B cell (primary cell): ENCODE results near the gene MUC5AC. TPM values are rescaled to one million over a fixed set of nuclear protein-coding genes. Genes with fewer than 3 reads are reported as not detected.

ENCODE experiments used
- ATAC-seq: fragments of 200-7000 bp; cut with Tn5 transposase; one replicate; pipeline ENCODE4 v1.10.0; 2021; ENCODE audit warnings: low read depth, mild to moderate bottlenecking, moderate number of reproducible peaks, moderate library complexity
- CTCF ChIA-PET: fragments of 350-600 bp; sonication (Branson Sonifier 250); formaldehyde crosslinking; loops from one replicate; lab custom pipeline; 2021; ENCODE audit warnings: antibody characterized with exemption, inconsistent platforms; lab: Charles Lee
- POLR2A ChIA-PET: fragments of 350-600 bp; sonication (Branson Sonifier 250); formaldehyde crosslinking; loops from one replicate; lab custom pipeline; 2021; ENCODE audit warnings: antibody characterized with exemption; lab: Charles Lee
- DNase-seq: peaks from one replicate; pipeline ENCODE4 v3.0.0; 2013
- H2AFZ ChIP-seq: 2 replicates; pipeline ENCODE4 v1.6.1; 2012; ENCODE audit warnings: mild to moderate bottlenecking, low read depth, low read length; ENCODE audit not compliant: insufficient read depth, poor library complexity, severe bottlenecking
- H3K27ac ChIP-seq, 2 donors: 1 replicate in 1 of 2; 2 replicates in 1 of 2; pipeline ENCODE4 v1.5.1; 2012 to 2013; ENCODE audit warnings: low read length in 2 of 2, mild to moderate bottlenecking in 2 of 2, moderate library complexity in 1 of 2
- H3K27me3 ChIP-seq, 4 experiments: fragments of 200-600 bp in 1 of 4; sonication (generic) in 1 of 4; replicated peaks in 1 of 4; 1 replicate in 2 of 4; 2 replicates in 2 of 4; pipeline versions ENCODE4 v1.6.1 to v1.7.0; 2013 to 2016; ENCODE audit warnings: low read length in 3 of 4, mild to moderate bottlenecking in 2 of 4, mixed read lengths in 1 of 4, moderate library complexity in 1 of 4; ENCODE audit not compliant: insufficient read depth in 4 of 4, control insufficient read depth in 3 of 4; ENCODE audit errors: control extremely low read depth in 1 of 4
- H3K36me3 ChIP-seq, 2 experiments: replicated peaks in 1 of 2; 1 replicate in 1 of 2; 2 replicates in 1 of 2; pipeline versions ENCODE4 v1.6.1 to v1.7.1; 2013; ENCODE audit warnings: low read length in 1 of 2; ENCODE audit not compliant: insufficient read depth in 2 of 2, control insufficient read depth in 1 of 2; ENCODE audit errors: control extremely low read depth in 1 of 2, extremely low read depth in 1 of 2
- H3K4me1 ChIP-seq, 2 donors: fragments of 200-600 bp in 1 of 2; sonication (generic) in 1 of 2; 1 replicate in 1 of 2; 2 replicates in 1 of 2; pipeline versions ENCODE4 v1.5.1 to v1.6.1; 2013 to 2017; ENCODE audit warnings: low read length in 2 of 2; ENCODE audit not compliant: control insufficient read depth in 2 of 2, insufficient read depth in 2 of 2
- H3K4me2 ChIP-seq: replicated peaks from 2 replicates; pipeline ENCODE3; 2012; ENCODE audit warnings: mild to moderate bottlenecking, low read depth, low read length; ENCODE audit not compliant: poor library complexity, severe bottlenecking
- H3K4me3 ChIP-seq, 5 experiments: fragments of 200-600 bp in 1 of 5; sonication (generic) in 1 of 5; 1 replicate in 3 of 5; 2 replicates in 2 of 5; pipeline versions ENCODE4 v1.5.1 to v1.7.0; 2011 to 2016; ENCODE audit warnings: low read length in 4 of 5, mild to moderate bottlenecking in 4 of 5, low read depth in 2 of 5, control low read depth in 1 of 5, moderate library complexity in 1 of 5; ENCODE audit not compliant: insufficient read depth in 1 of 5; ENCODE audit errors: control extremely low read depth in 1 of 5, extremely low read depth in 1 of 5
- H3K79me2 ChIP-seq: fragments of 200-600 bp; sonication (generic); one replicate; pipeline ENCODE4 v1.6.0; 2016; ENCODE audit warnings: low read length; ENCODE audit not compliant: control insufficient read depth, insufficient read depth
- H3K9ac ChIP-seq: fragments of 200-600 bp; sonication (generic); 2 replicates; pipeline ENCODE4 v1.6.1; 2017; ENCODE audit warnings: mild to moderate bottlenecking, low read length, moderate library complexity
- H3K9me3 ChIP-seq, 3 donors: one replicate each; pipeline versions ENCODE4 v1.6.1 to v1.7.1; 2013; ENCODE audit warnings: low read length in 2 of 3; ENCODE audit not compliant: control insufficient read depth in 2 of 3, insufficient read depth in 1 of 3; ENCODE audit errors: control extremely low read depth in 1 of 3
- H4K20me1 ChIP-seq: 2 replicates; pipeline ENCODE4 v1.6.0; 2012; ENCODE audit warnings: mild to moderate bottlenecking, low read length; ENCODE audit not compliant: insufficient read depth, control insufficient read depth, poor library complexity, severe bottlenecking
- H3K27ac Mint-ChIP-seq: one replicate; pipeline ENCODE4 v1.8.0; 2021; ENCODE audit warnings: mixed read lengths
- H3K27me3 Mint-ChIP-seq: one replicate; pipeline ENCODE4 v1.8.0; 2021; ENCODE audit warnings: mixed read lengths
- H3K4me1 Mint-ChIP-seq: one replicate; pipeline ENCODE4 v1.8.0; 2021; ENCODE audit warnings: mixed read lengths
- H3K4me3 Mint-ChIP-seq: one replicate; pipeline ENCODE4 v1.8.0; 2021; ENCODE audit warnings: mixed read lengths
- H3K9me3 Mint-ChIP-seq: one replicate; pipeline ENCODE4 v1.8.0; 2022; ENCODE audit warnings: mixed read lengths; ENCODE audit not compliant: insufficient read depth
- CTCF ChIP-seq: fragments of 200-600 bp; IDR thresholded peaks from one replicate; pipeline ENCODE4 v1.8.0; 2022; ENCODE audit warnings: antibody characterized with exemption, mild to moderate bottlenecking
- EZH2 ChIP-seq: IDR thresholded peaks from 2 replicates; pipeline ENCODE4 v1.6.1; 2012; ENCODE audit warnings: borderline replicate concordance, low read depth, mild to moderate bottlenecking, moderate library complexity, low read length; ENCODE audit not compliant: insufficient read depth, poor library complexity, severe bottlenecking
- WGBS: methylation state at CpG from one replicate; pipeline ENCODE4 v1.1.5; 2013; ENCODE audit warnings: missing lambda C conversion rate; ENCODE audit not compliant: insufficient coverage; 5-methylcytosine and 5-hydroxymethylcytosine counted together
- intact Hi-C: fragments of 100-400 bp; cut with micrococcal nuclease; formaldehyde crosslinking; loops from one replicate; pipeline ENCODE4 v1.10.0; 2022
- polyA plus RNA-seq: library from polyadenylated mRNA; depleted of rRNA; stranded (reverse); fragments of >200 nt; gene quantifications from 2 replicates; pipeline ENCODE4 v1.2.3, GENCODE V29; 2012
- total RNA-seq, 2 donors: library from RNA; stranded (reverse); fragments of 120-200 nt in 1 of 2; gene quantifications; 1 replicate in 1 of 2; 2 replicates in 1 of 2; pipeline versions ENCODE4 v1.2.3 to v1.2.4, GENCODE V29; 2013 to 2022

Gene MUC5AC
- total and polyA plus RNA-seq, 2 donors (not counting 1 experiment from before 2014, with no cell fraction given) = not detected

DNA sequence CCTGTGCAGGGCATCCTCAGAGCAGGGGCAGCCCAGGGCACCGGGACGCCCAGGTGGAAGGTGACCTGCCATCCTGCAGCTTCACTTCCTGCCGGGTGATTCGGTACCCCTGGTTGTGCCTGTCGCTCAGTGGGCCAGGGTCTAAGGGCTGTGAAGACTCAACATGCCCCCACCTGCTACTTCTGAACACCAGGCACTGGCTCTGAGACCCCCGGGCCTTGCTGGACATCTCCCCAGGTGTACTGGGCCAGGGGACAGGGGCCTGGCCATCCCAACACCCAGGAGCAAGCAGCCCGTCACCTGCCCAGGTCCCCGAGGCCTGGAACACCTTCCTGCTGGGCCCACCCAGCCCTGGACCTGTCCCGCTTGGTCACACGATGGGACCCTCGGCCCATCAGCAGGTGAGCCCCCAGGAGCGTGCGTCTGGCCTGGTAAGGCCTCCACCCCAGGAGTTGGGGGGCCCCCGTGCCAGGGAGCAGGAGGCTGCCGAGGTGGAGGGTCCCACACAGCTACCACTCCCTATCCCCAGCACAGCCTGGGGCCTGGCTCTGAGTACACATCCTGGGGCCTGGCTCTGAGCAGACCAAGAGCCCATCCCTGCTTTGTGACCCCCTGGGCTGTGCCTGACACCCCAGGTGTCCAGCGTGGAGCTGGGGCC is 61.2 kb downstream of the MUC5AC start:
- H3K9ac ChIP-seq = no peak overlapping the region
- no peak overlapping the region for H3K4me3 Mint-ChIP-seq
- 89% methylated on average over 16 of the region's 16 CpGs for WGBS
- no peak overlapping the region for H3K27ac ChIP-seq
- H3K4me2 ChIP-seq = no peak overlapping the region
- intact Hi-C loops = no loop called here
- TF ChIP-seq CTCF (no peak), EZH2 (no peak)
- H3K9me3 Mint-ChIP-seq = peaks cover 5% of the 10 kb centered on the region
- no peaks in the 10 kb centered on the region for H3K4me1 Mint-ChIP-seq
- peaks cover 0 to 2% (median 0%) of the 10 kb centered on the region in 4 experiments for H3K27me3 ChIP-seq
- H3K4me1 ChIP-seq = no peaks in the 10 kb centered on the region
- CTCF ChIA-PET = no interaction called here
- H4K20me1 ChIP-seq = no peaks in the 10 kb centered on the region
- H3K36me3 ChIP-seq = no peaks in the 10 kb centered on the region
- no peaks in the 10 kb centered on the region for H3K79me2 ChIP-seq
- H3K27me3 Mint-ChIP-seq = peaks cover 5% of the 10 kb centered on the region
- no peak for DNase-seq
- no peak overlapping the region for H3K27ac Mint-ChIP-seq
- no peak for ATAC-seq
- H2AFZ ChIP-seq = no peak overlapping the region
- POLR2A ChIA-PET = no interaction called here
- no peak overlapping the region for H3K4me3 ChIP-seq
- H3K9me3 ChIP-seq = peaks cover 0 to 6% (median 0%) of the 10 kb centered on the region in 3 donors

GRCh38 chr11:1219446-1219833 is 61.7 kb downstream of the MUC5AC start:
- WGBS = 76% methylated on average over 10 of the region's 10 CpGs

More at GRCh38 chr11:1219446-1219833, 61.7 kb downstream of the MUC5AC start:
- H3K79me2 ChIP-seq = no peaks in the 10 kb centered on the region
- no peak overlapping the region for H3K27ac ChIP-seq
- H3K9me3 ChIP-seq = peaks cover 0 to 6% (median 0%) of the 10 kb centered on the region in 3 donors
- no peak overlapping the region for H3K4me3 Mint-ChIP-seq
- no peak for ATAC-seq
- ChIA-PET CTCF (no interaction called here), POLR2A (no interaction called here)
- H3K4me3 ChIP-seq = no peak overlapping the region
- peaks cover 8% of the 10 kb centered on the region for H3K27me3 Mint-ChIP-seq
- no peaks in the 10 kb centered on the region for H3K4me1 ChIP-seq
- H3K27ac Mint-ChIP-seq = no peak overlapping the region
- H2AFZ ChIP-seq = no peak overlapping the region
- intact Hi-C loops = no loop called here
- no peak for DNase-seq
- no peaks in the 10 kb centered on the region for H3K4me1 Mint-ChIP-seq
- no peaks in the 10 kb centered on the region for H4K20me1 ChIP-seq
- TF ChIP-seq EZH2 (no peak), CTCF (no peak)
- H3K36me3 ChIP-seq = no peaks in the 10 kb centered on the region
- peaks cover 0 to 2% (median 0%) of the 10 kb centered on the region in 4 experiments for H3K27me3 ChIP-seq
- H3K9ac ChIP-seq = no peak overlapping the region
- peaks cover 2% of the 10 kb centered on the region for H3K9me3 Mint-ChIP-seq
- no peak overlapping the region for H3K4me2 ChIP-seq
